ENCODE data around the gene ZBED6.

- no peak for TF ChIP-seq CTCF (IDR thresholded peaks at IDR 0.05; ENCODE audit: low read length)
- no peak for TF ChIP-seq EZH2 (IDR thresholded peaks at IDR 0.05; ENCODE audit: borderline replicate concordance, low read length)
These were observed 2.9 kb upstream of the ZBED6 start for GRCh38 chr1:203792486-203792885.

All from OCI-LY1 (cell line).